Stimulated activated CD4-positive, alpha-beta T cell treated with anti-CD3 and anti-CD28 coated beads, Interleukin-4, amount 100 ng/mL, for 1 hour (primary cell): ENCODE data around the gene GAS1.

Source experiments
- DNase-seq: peaks from one replicate; pipeline ENCODE4 v3.0.0-alpha.2; 2020

The GAS1 gene, protein sequence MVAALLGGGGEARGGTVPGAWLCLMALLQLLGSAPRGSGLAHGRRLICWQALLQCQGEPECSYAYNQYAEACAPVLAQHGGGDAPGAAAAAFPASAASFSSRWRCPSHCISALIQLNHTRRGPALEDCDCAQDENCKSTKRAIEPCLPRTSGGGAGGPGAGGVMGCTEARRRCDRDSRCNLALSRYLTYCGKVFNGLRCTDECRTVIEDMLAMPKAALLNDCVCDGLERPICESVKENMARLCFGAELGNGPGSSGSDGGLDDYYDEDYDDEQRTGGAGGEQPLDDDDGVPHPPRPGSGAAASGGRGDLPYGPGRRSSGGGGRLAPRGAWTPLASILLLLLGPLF

DNA sequence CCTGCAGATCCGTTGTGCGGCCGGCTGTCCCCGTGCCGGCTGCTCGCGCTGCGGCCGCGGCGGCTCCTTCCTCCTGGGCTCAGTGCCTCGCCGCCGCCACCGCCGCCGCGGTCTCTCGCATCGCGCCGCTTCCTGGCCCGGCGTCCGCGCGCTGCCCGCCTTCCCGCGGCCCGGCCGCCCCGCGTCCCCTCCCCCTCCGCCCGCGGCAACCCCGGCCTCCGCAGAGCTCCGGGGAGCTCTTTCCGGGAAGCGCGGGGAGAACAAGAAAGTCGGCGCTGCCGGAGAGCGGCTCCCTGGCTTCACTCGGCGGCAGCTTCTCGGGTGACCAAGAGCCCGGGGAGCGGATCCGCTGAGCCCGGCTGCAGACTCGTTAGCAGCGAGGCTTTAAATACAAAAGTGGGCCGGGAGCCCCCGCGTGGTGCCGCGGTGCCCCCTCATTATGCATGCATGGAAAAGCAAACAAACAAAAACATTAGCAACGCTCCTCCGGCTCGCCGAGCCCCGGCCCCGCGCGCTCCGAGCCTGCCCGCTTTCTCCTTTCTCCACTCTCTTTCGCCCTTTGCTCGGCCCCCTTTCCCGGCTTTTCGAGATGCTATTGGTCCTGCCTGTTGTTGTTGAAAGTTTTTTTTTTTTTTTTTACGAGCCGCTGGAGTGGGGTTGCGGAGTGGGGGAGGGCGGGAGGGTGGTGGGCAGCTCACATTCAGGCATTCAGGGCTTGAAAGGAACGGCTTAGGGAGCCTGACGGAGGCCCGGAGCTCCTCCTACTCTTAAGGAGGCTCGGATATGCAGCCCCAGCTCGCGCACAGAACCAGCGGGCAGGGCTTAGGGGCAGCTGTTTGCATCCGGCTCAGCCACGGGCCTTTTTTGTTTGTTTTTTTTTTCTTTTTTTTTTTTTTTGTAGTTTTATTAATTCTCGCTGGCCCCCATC lies at the start of gene GAS1:
Gene GAS1 (minus strand): TSS at position 361 of the 928 bp plus-strand sequence. CDS start 727 bp downstream, outside the sequence.
- peak; percentile 61 for DNase-seq

GRCh38 chr9:86994231-86994630 lies 46.9 kb upstream of the GAS1 start:
- no peak for DNase-seq

GRCh38 chr9:86993830-86994229 lies 46.5 kb upstream of the GAS1 start:
- DNase-seq, result no peak

DNA sequence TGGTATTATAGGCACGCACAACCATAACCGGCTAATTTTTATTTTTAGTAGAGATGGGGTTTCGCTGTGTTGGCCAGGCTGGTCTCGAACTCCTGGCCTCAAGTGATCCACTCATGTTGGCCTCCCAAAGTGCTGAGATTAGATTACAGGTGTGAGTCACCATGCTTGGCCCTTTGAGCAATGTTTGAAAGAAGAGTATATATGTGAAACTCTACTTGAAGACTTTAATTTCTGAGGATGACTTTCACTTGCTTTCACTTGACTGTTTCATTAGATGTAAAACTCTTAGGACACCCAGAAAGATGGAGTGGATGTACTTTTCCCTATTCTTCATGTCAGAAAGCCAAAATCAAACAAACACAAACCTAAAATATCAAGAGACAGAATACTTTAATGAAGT lies 43.8 kb upstream of the GAS1 start:
- no peak for DNase-seq

- DNase-seq, result no peak
These were observed 43.0 kb upstream of the GAS1 start for GRCh38 chr9:86990290-86990689.

DNA sequence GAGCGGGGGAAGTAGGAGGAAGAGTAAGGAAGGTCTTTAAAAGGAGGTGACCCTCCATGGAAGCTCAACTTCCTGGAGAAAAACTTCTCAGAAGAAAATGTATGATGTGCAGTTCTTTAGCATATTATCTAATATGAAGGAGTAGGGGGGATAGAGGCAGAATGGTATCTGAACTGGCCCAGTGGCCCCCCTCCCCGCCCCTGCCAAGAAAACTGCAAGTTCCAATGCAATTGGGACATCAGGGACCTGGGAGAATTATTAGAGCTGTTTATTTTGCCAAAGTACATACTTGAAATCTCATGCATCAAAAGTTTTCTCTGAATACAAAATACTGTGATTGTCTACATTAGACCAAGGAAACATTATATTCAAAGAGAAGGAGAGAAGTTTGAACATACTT lies 40.6 kb upstream of the GAS1 start:
- no peak for DNase-seq

DNA sequence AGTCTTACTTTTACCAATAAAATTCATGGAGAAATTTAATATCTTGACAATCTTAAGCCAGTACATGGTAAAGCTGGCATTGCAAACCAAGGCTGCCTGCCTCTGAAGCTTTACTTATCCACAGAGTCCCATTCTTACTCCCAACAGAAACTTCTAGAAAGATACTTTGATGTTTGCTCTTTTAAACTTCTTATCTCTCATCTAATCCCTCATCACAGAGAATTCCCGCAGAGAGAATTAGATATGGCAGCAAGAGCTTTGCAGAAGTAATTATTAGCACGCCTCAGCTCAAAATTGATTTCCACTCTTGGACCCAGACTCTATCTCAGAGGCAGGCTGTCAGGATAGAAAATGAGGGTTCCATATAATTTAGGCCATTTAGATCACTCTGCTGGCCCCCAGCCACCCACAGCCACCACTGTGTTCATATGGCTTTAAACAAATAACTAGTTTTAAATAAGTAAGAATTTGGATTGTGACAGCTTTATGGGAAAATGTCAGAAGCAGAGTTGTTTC lies 37.9 kb upstream of the GAS1 start:
- DNase-seq, result no peak

DNA sequence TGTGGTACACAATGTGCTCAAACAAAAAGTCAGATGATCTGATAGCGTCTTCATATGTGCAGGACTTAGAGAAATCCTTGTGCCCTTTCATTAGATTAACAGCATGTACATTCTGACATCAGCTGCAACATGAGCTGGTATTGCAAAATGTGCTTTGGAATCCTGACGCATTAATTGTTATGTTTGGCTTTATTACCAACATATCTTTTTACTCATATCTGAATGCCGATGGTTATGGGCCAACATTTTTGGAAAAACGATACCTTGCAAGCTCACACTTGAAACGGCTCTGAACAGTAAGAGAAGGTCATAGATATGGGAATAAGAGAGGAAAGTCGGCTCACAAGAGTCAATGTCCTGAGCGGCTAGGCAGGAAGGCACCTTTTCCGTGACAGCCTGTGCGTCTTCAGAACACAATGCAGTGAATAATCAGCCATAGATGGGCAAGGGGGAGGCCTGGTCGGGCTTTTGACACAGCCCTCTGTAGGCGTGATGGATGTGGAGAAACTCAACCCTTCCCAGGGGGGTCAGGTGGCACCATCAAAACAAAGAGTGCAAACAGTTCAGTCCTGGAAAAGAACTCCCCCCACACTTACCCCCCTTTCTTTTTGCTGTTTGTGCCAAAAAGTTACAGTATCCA lies 36.4 kb upstream of the GAS1 start:
- DNase-seq, result no peak

DNA sequence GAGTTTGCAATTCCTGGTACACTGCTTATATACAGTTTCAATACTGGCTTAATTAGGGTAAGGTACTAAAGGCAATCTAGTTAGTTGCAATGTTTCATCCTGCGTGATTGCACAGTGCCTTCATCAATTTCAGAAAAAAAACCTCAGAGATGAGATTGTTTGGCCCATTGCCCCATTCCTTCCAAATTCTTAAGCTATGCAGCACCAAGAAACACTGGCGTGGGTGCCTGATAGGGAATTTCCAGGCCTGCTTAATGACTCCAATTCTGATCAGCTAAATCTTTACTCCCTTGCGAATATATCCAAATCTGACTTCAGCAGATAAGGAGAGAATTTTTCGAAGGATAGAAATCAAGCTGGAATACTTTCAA lies 35.9 kb upstream of the GAS1 start:
- no peak for DNase-seq

- DNase-seq, result no peak
These were observed 33.5 kb upstream of the GAS1 start for GRCh38 chr9:86980802-86981201.

DNA sequence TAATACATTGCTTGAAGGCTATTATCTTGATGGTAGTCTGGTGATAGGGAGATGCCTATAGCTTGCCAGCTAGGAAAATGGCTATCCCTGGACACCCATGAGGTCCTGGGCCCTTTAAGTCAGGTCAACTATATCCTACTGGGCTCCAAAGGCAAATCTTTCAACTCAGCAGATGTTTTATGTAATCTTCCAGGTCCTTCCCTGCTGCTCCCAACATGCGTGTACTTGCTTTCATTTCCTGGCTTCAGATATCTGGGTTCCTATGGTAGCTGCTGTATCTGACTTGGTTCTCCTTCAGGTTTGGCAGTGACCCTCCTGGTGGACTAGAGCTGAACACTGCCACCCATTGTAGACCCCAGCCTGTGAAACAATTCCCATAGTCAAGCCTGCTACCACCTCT lies 32.4 kb upstream of the GAS1 start:
- no peak for DNase-seq

- no peak for DNase-seq
These were observed 31.7 kb upstream of the GAS1 start for GRCh38 chr9:86978922-86979474.

GRCh38 chr9:86978413-86978812 lies 31.1 kb upstream of the GAS1 start:
- DNase-seq, result no peak

DNA sequence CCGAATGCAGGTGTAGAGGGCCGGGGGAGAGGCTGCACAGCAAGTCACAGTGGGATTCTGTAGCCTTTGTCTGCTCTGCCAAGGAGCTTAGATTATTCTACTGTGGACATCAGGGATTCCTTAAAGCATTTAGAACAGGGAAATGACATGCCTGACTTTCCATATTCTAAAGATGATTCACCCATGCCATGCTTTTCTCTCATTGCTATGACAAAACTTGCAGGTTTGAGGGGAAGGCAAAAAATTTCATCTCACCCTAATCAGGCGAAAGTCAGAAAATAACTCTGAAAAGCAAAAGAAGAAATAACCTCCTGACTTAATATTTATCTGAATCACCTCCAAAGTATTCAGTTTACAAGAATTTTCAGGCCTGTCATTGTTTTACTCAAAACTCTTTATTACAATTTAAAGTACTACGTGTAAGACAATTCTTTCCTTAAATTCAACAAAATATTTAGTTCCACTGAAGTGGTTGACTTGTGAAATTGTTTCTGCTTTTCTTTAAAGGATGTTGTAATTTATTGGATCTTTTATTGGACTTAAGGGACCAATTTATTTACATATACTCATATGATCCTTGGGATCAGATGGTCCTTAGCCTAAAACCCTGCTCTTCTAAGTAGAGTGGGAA lies 30.0 kb upstream of the GAS1 start:
- no peak for DNase-seq

GRCh38 chr9:86975606-86976005 lies 28.3 kb upstream of the GAS1 start:
- DNase-seq, result no peak

- DNase-seq, result no peak
These were observed 27.7 kb upstream of the GAS1 start for GRCh38 chr9:86975036-86975435.

GRCh38 chr9:86974421-86974820 lies 27.1 kb upstream of the GAS1 start:
- DNase-seq, result no peak

DNA sequence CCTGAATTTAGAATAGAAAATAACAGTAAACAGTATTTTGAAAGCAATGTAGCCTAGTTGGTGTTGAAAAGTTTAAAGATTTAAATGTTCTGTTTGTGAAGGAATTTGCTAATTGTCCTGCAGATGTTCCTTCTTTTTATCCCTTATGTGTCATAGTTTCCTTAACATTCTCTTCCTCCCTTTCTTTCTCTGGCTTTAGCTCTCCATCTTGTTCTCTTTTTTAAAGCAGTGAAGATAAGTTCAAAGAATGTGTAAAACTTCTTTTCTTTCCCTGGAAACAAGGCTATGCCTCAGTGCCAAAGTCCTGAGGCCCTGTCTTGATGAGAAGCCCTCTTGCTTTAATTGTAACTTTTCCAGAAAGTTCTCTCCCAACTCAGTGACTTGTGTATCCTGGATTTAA lies 24.4 kb upstream of the GAS1 start:
- DNase-seq, result no peak

GRCh38 chr9:86968258-86968920 lies 21.1 kb upstream of the GAS1 start:
- no peak for DNase-seq

DNA sequence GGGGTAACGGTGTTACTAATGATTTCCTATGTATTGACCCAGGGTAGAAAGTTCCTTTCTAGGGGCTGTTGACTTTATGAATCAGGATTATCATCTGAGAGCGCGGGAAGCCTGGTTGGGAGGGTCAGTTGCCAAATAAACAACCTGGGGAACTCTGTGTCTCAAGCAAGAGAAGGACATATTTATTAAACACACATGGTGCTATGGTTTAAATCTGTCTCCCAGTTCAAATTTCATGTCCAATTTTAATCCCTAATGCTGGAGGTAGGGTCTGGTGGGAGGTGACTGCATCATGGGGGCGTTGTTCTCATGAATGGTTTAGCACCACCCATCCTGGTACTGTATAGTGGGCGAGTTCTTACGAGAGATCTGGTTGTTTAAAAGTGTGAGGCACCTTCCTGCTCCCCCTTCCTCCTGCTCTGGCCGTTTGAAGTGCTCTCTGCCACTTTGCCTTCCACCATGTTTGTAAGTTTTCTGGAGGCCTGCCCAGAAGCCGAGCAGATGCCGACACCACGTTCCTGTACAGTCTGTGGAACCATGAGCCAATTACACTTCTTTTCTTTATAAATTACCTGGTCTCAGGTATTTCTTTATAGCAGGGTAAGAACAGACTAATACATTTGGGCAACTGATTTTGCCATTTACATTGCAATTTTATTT lies 19.7 kb upstream of the GAS1 start:
- no peak for DNase-seq

DNA sequence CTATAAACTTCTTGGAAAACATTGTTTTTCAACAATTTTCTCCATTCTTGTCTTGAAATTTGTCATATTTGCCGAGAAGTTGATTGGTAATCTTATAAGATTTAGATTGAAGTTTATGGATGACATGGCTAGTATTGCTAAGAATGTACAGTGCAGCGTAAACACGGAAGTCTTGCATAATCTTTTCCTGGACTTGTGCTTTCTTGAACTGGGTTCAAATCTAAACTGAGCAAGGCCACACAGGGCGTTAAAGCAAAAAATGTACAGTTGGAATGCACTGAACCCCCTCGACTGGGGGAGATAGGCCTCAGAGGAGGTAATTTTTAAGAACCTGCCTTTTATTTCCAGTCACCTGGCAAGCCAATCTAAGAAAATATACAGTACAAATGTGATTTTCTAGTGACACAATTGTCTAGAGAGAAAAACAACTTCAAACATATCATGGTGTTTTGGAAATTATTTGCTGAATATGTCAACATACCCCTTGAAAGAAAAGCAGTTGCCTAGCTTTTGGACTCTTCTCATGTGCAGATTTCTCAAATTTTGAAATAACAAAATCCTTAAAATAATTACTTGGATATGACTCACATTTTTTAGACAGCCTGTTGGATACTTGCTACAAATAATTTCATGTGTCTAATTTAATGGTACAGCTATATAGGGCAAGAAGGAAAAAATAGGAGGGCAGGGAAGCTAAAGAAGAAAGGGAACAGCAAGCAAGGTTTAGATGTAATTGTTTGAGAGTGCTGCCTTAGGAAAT lies 18.5 kb upstream of the GAS1 start:
- DNase-seq, result no peak
